ENCODE data around the gene PADI1.

The PADI1 gene

GRCh38 chr1:17177651-17178050 lies 27.3 kb upstream of the PADI1 start:
- CTCF ChIA-PET, result no interaction called here
- TF ChIP-seq CTCF (conservative IDR thresholded peaks at IDR 0.05; ENCODE audit: low read depth), result no peak
- POLR2A ChIA-PET (ENCODE audit: low non-redundant PET), result no interaction called here
- no peak for DNase-seq (ENCODE audit: low spot score)
- H3K27ac ChIP-seq, result no peak overlapping the region

- ChIA-PET CTCF (no interaction called here), POLR2A (ENCODE audit: low non-redundant PET) (no interaction called here)
- no peak overlapping the region for H3K27ac ChIP-seq
- DNase-seq (ENCODE audit: low spot score), result no peak
- TF ChIP-seq CTCF (conservative IDR thresholded peaks at IDR 0.05; ENCODE audit: low read depth), result no peak
Measured at GRCh38 chr1:17181781-17182464, 23.0 kb upstream of the PADI1 start.

- H3K27ac ChIP-seq, result peak overlapping the region; percentile 95
- POLR2A ChIA-PET (ENCODE audit: low non-redundant PET), result no interaction called here
- TF ChIP-seq CTCF (conservative IDR thresholded peaks at IDR 0.05; ENCODE audit: low read depth), result no peak
Measured at GRCh38 chr1:17183388-17184160, 21.4 kb upstream of the PADI1 start.

GRCh38 chr1:17184161-17184665 lies 20.7 kb upstream of the PADI1 start:
- POLR2A ChIA-PET (ENCODE audit: low non-redundant PET), result no interaction called here
- no peak for TF ChIP-seq CTCF (conservative IDR thresholded peaks at IDR 0.05; ENCODE audit: low read depth)
- H3K27ac ChIP-seq, result peak overlapping the region; percentile 95
- DNase-seq (ENCODE audit: low spot score), result no peak
- CTCF ChIA-PET, result no interaction called here

More at GRCh38 chr1:17183388-17184160, 21.4 kb upstream of the PADI1 start:
- CTCF ChIA-PET, result no interaction called here
- DNase-seq (ENCODE audit: low spot score), result no peak

- CTCF ChIA-PET, result interaction anchor here (0.9 kb wide), 1 partner anchor 53 kb away, joined by 4 read pairs; no protein-coding TSS in a partner anchor
- no peak for DNase-seq (ENCODE audit: low spot score)
- peak overlapping the region; percentile 95 for H3K27ac ChIP-seq
- TF ChIP-seq CTCF (conservative IDR thresholded peaks at IDR 0.05; ENCODE audit: low read depth), result no peak
- POLR2A ChIA-PET (ENCODE audit: low non-redundant PET), result no interaction called here
Measured at GRCh38 chr1:17184822-17185484, 20.0 kb upstream of the PADI1 start.

- ChIA-PET POLR2A (ENCODE audit: low non-redundant PET) (no interaction called here), CTCF (interaction anchor here (0.9 kb wide), 1 partner anchor 52 kb away, joined by 4 read pairs; no protein-coding TSS in a partner anchor)
- H3K27ac ChIP-seq, result peak overlapping the region; percentile 95
- no peak for DNase-seq (ENCODE audit: low spot score)
- TF ChIP-seq CTCF (conservative IDR thresholded peaks at IDR 0.05; ENCODE audit: low read depth), result no peak
Measured at GRCh38 chr1:17185485-17185860, 19.5 kb upstream of the PADI1 start.

All from RWPE1 (cell line).